Peyer's patch (tissue), 4 donors: ENCODE data around the gene GABRA5.

Experiments used
- POLR2A ChIP-seq, 2 donors: fragments of 450-650 bp; IDR thresholded peaks; one replicate each; pipeline ENCODE4 v1.5.1; 2017; ENCODE audit warnings: antibody characterized with exemption in 2 of 2, mild to moderate bottlenecking in 2 of 2, moderate library complexity in 2 of 2
- TF ChIP-seq, protein P1 (sequence below), 6 experiments: fragments of 450-650 bp in 4 of 6; fragments of 200-600 bp in 2 of 6; sonication (generic) in 1 of 6; IDR thresholded peaks; one replicate each; pipeline ENCODE4 v1.5.1; 2017 to 2019; ENCODE audit warnings: antibody characterized with exemption in 6 of 6, mild to moderate bottlenecking in 3 of 6, moderate library complexity in 1 of 6

- TF ChIP-seq, protein P1, sequence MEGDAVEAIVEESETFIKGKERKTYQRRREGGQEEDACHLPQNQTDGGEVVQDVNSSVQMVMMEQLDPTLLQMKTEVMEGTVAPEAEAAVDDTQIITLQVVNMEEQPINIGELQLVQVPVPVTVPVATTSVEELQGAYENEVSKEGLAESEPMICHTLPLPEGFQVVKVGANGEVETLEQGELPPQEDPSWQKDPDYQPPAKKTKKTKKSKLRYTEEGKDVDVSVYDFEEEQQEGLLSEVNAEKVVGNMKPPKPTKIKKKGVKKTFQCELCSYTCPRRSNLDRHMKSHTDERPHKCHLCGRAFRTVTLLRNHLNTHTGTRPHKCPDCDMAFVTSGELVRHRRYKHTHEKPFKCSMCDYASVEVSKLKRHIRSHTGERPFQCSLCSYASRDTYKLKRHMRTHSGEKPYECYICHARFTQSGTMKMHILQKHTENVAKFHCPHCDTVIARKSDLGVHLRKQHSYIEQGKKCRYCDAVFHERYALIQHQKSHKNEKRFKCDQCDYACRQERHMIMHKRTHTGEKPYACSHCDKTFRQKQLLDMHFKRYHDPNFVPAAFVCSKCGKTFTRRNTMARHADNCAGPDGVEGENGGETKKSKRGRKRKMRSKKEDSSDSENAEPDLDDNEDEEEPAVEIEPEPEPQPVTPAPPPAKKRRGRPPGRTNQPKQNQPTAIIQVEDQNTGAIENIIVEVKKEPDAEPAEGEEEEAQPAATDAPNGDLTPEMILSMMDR (IDR thresholded peaks at IDR 0.05), result peak in 5 of 6 experiments; percentile 54 to 74 (median 71)
- no peak for TF ChIP-seq POLR2A (IDR thresholded peaks at IDR 0.05)
These were observed 22.5 kb downstream of the GABRA5 start for GRCh38 chr15:26889298-26889898.
